ENCODE data around the gene LPAR5. TPM values are rescaled to one million over a fixed set of nuclear protein-coding genes. Genes with fewer than 3 reads are reported as not detected.

LPAR5 gene
- total and polyA plus RNA-seq, 2 experiments from 2014 or later, result 0.32 to 0.38 TPM

- TF ChIP-seq, protein P1, sequence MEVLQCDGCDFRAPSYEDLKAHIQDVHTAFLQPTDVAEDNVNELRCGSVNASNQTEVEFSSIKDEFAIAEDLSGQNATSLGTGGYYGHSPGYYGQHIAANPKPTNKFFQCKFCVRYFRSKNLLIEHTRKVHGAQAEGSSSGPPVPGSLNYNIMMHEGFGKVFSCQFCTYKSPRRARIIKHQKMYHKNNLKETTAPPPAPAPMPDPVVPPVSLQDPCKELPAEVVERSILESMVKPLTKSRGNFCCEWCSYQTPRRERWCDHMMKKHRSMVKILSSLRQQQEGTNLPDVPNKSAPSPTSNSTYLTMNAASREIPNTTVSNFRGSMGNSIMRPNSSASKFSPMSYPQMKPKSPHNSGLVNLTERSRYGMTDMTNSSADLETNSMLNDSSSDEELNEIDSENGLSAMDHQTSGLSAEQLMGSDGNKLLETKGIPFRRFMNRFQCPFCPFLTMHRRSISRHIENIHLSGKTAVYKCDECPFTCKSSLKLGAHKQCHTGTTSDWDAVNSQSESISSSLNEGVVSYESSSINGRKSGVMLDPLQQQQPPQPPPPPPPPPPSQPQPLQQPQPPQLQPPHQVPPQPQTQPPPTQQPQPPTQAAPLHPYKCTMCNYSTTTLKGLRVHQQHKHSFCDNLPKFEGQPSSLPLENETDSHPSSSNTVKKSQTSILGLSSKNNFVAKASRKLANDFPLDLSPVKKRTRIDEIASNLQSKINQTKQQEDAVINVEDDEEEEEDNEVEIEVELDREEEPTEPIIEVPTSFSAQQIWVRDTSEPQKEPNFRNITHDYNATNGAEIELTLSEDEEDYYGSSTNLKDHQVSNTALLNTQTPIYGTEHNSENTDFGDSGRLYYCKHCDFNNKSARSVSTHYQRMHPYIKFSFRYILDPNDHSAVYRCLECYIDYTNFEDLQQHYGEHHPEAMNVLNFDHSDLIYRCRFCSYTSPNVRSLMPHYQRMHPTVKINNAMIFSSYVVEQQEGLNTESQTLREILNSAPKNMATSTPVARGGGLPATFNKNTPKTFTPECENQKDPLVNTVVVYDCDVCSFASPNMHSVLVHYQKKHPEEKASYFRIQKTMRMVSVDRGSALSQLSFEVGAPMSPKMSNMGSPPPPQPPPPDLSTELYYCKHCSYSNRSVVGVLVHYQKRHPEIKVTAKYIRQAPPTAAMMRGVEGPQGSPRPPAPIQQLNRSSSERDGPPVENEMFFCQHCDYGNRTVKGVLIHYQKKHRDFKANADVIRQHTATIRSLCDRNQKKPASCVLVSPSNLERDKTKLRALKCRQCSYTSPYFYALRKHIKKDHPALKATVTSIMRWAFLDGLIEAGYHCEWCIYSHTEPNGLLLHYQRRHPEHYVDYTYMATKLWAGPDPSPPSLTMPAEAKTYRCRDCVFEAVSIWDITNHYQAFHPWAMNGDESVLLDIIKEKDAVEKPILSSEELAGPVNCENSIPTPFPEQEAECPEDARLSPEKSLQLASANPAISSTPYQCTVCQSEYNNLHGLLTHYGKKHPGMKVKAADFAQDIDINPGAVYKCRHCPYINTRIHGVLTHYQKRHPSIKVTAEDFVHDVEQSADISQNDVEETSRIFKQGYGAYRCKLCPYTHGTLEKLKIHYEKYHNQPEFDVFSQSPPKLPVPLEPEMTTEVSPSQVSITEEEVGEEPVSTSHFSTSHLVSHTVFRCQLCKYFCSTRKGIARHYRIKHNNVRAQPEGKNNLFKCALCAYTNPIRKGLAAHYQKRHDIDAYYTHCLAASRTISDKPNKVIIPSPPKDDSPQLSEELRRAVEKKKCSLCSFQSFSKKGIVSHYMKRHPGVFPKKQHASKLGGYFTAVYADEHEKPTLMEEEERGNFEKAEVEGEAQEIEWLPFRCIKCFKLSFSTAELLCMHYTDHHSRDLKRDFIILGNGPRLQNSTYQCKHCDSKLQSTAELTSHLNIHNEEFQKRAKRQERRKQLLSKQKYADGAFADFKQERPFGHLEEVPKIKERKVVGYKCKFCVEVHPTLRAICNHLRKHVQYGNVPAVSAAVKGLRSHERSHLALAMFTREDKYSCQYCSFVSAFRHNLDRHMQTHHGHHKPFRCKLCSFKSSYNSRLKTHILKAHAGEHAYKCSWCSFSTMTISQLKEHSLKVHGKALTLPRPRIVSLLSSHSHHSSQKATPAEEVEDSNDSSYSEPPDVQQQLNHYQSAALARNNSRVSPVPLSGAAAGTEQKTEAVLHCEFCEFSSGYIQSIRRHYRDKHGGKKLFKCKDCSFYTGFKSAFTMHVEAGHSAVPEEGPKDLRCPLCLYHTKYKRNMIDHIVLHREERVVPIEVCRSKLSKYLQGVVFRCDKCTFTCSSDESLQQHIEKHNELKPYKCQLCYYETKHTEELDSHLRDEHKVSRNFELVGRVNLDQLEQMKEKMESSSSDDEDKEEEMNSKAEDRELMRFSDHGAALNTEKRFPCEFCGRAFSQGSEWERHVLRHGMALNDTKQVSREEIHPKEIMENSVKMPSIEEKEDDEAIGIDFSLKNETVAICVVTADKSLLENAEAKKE (CRISPR knock-in tag; IDR thresholded peaks at IDR 0.05), result no peak
- TF ChIP-seq STAT1 (IDR thresholded peaks at IDR 0.05; ENCODE audit: unreplicated experiment), result no peak
These were observed 62.8 kb downstream of the LPAR5 start (continued) for GRCh38 chr12:6573001-6573400.

- peaks cover 62% of the 10 kb centered on the region for H3F3A ChIP-seq (replicated peaks; ENCODE audit: low read depth)
- H2AFZ ChIP-seq, result no peak overlapping the region
- H4K20me1 ChIP-seq (replicated peaks; ENCODE audit: insufficient read depth), result peaks cover 12% of the 10 kb centered on the region
- Mint-ChIP-seq H3K4me1 (peaks cover 18% of the 10 kb centered on the region), H3K36me3 (ENCODE audit: low read depth) (peaks cover 90% of the 10 kb centered on the region), H3K27ac (peak overlapping the region; percentile 73; the same call in 1 of the 2 replicates), H3K27me3 (ENCODE audit: insufficient read depth, low read depth, poor library complexity) (peaks cover 22% of the 10 kb centered on the region), H3K4me3 (peak overlapping the region; percentile 99; the same call in 1 of the 3 replicates), H3K9me3 (no peaks in the 10 kb centered on the region)
- no peaks in the 10 kb centered on the region for H3K27me3 ChIP-seq (ENCODE audit: insufficient read depth)
- H3K36me3 ChIP-seq (ENCODE audit: insufficient read depth), result peaks cover 61% of the 10 kb centered on the region
- H3K4me2 ChIP-seq, result no peak overlapping the region
- peak; percentile 85 for DNase-seq (ENCODE audit: low spot score)
- peaks cover 20% of the 10 kb centered on the region for H3K4me1 ChIP-seq (ENCODE audit: insufficient read depth)
- ATAC-seq, result peak; percentile 67
- H3K27ac ChIP-seq (ENCODE audit: low read depth), result peak overlapping the region; percentile 99
- no peak overlapping the region for H3K4me3 ChIP-seq
- peaks cover 32% of the 10 kb centered on the region for H3K79me2 ChIP-seq (replicated peaks; ENCODE audit: insufficient read depth)
- no peaks in the 10 kb centered on the region for H3K9me2 ChIP-seq (ENCODE audit: insufficient read depth)
- no peak for TF ChIP-seq CREB1 (CRISPR knock-in tag; IDR thresholded peaks at IDR 0.05; ENCODE audit: low read depth)
- TF ChIP-seq NANOG (IDR thresholded peaks at IDR 0.05; ENCODE audit: borderline replicate concordance), result no peak
- no peak for TF ChIP-seq ZNF114 (CRISPR knock-in tag; IDR thresholded peaks at IDR 0.05)
- TF ChIP-seq, protein P2, sequence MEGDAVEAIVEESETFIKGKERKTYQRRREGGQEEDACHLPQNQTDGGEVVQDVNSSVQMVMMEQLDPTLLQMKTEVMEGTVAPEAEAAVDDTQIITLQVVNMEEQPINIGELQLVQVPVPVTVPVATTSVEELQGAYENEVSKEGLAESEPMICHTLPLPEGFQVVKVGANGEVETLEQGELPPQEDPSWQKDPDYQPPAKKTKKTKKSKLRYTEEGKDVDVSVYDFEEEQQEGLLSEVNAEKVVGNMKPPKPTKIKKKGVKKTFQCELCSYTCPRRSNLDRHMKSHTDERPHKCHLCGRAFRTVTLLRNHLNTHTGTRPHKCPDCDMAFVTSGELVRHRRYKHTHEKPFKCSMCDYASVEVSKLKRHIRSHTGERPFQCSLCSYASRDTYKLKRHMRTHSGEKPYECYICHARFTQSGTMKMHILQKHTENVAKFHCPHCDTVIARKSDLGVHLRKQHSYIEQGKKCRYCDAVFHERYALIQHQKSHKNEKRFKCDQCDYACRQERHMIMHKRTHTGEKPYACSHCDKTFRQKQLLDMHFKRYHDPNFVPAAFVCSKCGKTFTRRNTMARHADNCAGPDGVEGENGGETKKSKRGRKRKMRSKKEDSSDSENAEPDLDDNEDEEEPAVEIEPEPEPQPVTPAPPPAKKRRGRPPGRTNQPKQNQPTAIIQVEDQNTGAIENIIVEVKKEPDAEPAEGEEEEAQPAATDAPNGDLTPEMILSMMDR (conservative IDR thresholded peaks at IDR 0.05; ENCODE audit: low read depth in 2 of 2), result peak; percentile 73 to 83
- TF ChIP-seq, protein P1 (CRISPR knock-in tag; IDR thresholded peaks at IDR 0.05), result no peak
- no peak for TF ChIP-seq ZNF331 (CRISPR knock-in tag; IDR thresholded peaks at IDR 0.05; ENCODE audit: low read depth)
These were observed 65.4 kb downstream of the LPAR5 start for GRCh38 chr12:6570264-6570887.
